GM12801 (cell line): ENCODE data around the gene SLC6A7.

Source experiments
- TF ChIP-seq, protein P1 (sequence below): IDR thresholded peaks from one replicate; pipeline ENCODE4 v1.5.1; 2011; ENCODE audit warnings: control low read depth; ENCODE audit not compliant: insufficient read length; ENCODE audit errors: extremely low read depth

SLC6A7 gene

DNA sequence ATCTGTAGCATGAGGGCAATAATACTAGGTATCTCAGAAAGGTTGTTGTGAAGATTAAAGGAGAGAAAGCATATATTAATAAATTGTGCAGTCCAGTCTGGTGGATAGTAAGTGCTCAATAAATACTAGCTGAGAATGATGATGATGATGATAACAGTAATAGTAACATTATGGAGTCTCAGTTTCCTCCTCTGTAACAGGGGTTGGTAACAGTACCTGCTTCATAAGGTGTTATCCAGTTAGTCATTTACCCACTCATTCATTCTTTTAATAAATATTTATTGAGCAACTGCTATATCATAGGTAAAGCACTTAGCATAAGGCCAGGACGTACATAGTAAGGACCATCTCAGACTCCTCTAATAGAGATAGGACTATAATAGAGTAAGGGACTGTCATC is 7.6 kb downstream of the SLC6A7 start:
- TF ChIP-seq, protein P1, sequence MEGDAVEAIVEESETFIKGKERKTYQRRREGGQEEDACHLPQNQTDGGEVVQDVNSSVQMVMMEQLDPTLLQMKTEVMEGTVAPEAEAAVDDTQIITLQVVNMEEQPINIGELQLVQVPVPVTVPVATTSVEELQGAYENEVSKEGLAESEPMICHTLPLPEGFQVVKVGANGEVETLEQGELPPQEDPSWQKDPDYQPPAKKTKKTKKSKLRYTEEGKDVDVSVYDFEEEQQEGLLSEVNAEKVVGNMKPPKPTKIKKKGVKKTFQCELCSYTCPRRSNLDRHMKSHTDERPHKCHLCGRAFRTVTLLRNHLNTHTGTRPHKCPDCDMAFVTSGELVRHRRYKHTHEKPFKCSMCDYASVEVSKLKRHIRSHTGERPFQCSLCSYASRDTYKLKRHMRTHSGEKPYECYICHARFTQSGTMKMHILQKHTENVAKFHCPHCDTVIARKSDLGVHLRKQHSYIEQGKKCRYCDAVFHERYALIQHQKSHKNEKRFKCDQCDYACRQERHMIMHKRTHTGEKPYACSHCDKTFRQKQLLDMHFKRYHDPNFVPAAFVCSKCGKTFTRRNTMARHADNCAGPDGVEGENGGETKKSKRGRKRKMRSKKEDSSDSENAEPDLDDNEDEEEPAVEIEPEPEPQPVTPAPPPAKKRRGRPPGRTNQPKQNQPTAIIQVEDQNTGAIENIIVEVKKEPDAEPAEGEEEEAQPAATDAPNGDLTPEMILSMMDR = no peak

DNA sequence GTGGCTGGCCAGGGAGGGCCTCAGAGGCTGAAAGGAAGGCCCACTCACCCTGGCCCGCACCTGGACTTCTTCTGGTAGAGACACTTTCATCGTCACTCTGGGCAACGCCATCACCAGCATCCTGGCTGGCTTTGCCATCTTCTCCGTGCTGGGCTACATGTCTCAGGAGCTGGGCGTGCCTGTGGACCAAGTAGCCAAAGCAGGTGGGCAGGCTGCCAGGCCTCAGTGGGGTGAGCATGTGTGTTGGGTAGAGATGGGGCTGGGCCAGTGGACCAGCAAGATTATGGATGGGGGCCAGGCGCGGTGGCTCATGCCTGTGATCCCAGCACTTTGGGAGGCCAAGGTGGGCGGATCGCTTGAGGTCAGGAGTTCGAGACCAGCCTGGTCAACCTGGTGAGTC is 12.6 kb downstream of the SLC6A7 start:
- TF ChIP-seq, protein P1 = no peak

DNA sequence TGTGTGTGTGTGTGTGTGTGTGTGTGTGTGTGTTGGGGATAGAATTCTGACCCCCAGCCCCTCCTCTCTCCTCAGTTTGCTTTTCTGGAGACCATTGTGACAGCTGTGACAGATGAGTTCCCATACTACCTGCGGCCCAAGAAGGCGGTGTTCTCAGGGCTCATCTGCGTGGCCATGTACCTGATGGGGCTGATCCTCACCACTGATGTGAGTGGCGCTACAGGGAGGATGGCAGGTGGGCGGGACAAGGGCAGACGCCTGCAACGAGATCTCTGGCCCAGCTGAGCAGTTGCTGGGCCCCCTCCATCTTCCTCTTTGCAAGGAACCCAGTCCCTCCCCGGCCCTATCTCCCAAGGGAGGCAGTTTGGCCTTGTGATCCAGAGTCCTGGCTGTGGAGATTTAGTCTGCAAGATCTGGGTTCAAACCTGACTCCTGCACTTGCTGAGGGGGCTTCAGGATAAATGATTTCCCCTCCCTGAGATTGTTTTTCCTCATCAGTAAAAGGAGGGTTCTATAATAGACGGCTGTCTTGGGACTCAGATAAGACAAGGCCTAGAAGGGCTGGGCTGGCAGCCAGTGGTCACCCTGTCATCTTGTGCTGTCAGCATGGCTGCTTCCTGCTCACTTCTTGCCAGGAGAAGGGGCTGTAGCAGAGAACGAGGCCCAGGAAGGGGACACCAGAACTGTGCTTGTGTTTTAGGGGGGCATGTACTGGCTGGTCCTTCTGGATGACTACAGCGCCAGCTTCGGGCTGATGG is 14.1 kb downstream of the SLC6A7 start:
- TF ChIP-seq, protein P1 = no peak

DNA sequence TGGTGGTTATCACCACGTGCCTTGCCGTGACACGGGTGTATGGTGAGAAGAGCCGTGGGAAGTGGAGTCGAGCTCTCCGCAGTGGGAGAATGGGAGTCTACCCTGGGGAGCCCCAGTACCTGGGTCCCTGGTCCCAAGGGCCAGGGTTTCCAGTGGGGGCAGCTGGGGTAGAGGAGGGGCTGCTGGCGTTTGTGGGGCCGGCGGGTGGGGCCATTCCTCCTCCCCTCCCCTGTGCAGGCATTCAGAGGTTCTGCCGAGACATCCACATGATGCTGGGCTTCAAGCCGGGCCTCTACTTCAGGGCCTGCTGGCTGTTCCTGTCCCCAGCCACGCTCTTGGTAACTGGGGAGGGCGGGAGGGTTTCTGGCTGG is 14.7 kb downstream of the SLC6A7 start:
- TF ChIP-seq, protein P1 = no peak

DNA sequence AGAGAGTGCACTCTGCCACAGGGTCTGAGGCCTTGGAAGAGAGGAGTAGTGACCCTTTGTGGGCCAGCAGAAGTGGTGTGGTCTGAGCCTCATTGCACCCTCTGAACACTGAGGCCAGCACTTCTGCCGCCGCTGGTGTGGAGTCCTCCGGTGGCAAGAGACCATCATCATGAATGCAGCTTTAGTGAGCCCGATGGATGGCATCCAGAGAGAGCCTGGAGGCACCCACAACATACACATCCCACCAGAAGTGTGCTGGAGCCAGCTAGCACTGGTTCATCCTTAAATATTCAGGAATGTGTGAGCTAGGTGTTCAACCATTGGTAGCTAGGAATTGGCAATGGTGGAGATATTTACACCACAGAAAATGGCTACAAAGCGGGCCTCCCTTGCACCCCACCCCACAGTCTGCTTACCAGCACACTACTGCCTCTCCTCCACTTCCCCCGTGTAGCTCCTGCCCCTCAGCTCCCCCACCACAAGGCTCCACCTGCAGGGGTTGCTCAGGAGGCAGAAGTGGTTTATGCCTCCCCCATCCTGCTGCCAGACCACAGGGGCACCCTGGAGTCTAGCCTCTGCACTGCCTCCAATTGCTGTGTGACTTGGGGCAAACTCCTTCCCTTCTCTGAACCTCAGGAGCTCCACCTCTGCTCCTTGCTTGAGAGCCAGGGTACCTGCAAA is 16.4 kb downstream of the SLC6A7 start:
- TF ChIP-seq, protein P1 = no peak

DNA sequence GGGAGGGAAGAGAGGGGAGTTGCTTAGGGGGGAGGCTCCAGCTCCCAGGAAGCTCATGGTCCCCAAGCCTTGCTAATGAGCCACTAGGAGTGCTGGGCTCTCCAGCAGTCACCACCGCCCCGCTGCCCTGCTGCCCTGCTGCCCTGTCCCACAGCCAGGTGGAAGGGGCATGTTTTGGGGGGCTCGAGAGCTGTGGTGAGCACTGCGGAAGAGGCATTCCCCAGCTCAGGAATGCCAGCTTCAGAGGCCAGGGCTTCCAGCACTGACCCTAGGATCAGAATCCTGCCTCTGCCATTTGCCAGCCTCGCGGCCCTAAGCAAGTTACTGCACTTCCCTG is 16.9 kb downstream of the SLC6A7 start:
- TF ChIP-seq, protein P1 = no peak

DNA sequence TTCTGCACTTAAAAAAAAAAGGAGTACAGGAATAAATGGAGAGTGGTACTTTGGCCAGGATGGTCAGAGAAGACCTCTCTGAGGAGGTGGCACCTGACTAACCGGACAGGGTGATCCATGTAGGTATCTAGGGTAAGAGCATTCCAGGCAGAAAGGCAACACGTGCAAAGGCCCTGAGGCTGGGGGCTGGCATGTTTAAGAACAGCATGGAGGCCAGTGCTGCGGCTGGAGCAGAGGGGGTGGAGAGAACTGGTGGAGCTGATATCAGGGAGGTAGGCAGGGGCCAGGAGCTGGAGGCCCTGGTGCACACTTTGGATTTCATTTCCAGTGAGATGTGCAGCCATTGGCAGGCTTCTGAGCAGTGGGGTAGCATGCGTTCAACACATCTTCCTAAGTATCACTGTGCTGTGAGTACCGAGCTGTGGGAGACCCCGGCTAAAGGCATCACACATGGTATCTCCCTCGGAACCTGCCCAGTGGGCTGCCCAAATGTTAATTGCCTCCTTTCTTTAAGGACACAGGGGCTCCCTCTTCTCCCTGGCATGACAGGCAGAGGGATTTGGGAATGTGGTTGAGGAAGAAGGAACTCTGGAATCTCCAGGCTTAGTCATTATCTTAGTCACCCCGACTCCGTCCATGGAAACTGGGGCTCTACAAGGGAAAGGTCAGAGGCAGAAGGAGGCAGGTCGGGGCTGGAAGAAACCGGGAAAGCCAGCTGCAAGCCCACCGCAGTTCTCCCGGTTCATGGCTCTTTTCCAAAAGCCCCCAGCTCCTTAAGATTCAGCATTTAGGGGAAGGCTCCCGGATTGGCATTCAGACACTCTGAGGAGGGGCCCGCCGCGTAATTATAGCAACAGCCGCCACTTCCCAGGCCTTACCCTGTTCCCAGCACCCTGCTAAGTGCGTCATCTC is 18.6 kb downstream of the SLC6A7 start:
- TF ChIP-seq, protein P1 = no peak
